ENCODE data around the gene MYT1.
A peak's percentile ranks its signal among the peaks of the same experiment; 100 is the strongest.
"Not testable (repeated sequence)": the region's sequence is repeated elsewhere in the genome, so short reads cannot be mapped to it uniquely, and the experiment has no call there.

The MYT1 gene

DNA sequence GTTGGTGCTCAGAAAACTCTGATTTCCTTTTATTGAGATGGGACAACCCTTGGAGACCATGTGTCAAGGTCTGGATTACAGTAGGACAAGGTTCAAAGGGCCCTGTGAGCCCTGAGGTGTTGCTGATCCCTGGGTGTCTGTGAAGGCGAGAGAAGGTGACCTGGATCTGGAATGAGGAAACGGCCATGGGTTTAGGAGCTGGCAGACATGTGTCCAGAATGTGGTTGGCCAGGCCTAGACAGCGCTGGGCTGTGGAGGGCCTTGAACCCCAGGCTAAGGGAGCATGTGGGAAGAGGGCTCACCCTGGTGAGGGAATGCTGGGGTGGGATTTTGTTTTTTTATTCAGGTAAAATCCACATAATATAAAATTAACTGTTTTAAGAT, 116.2 kb downstream of the MYT1 start:
- no peak for DNase-seq

DNA sequence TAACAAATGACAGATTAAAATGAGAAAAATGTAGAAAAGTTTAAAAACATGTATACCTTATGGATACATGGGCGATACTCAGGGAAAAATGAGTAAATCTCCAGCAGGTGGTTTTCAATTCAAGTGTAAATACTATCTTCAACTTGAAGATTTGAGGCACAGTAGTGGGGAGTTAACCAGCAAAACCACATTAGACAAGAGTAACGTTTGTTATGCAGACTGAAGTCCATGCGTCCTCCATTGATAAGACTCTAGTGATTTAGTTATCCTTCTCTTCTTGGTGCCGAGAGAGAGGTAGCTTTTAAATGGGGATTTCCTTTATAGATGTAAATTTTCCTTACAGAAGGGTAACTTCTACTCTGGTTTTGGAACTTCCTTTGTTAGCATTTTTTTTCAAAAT, 119.4 kb downstream of the MYT1 start:
- DNase-seq, result no peak

DNA sequence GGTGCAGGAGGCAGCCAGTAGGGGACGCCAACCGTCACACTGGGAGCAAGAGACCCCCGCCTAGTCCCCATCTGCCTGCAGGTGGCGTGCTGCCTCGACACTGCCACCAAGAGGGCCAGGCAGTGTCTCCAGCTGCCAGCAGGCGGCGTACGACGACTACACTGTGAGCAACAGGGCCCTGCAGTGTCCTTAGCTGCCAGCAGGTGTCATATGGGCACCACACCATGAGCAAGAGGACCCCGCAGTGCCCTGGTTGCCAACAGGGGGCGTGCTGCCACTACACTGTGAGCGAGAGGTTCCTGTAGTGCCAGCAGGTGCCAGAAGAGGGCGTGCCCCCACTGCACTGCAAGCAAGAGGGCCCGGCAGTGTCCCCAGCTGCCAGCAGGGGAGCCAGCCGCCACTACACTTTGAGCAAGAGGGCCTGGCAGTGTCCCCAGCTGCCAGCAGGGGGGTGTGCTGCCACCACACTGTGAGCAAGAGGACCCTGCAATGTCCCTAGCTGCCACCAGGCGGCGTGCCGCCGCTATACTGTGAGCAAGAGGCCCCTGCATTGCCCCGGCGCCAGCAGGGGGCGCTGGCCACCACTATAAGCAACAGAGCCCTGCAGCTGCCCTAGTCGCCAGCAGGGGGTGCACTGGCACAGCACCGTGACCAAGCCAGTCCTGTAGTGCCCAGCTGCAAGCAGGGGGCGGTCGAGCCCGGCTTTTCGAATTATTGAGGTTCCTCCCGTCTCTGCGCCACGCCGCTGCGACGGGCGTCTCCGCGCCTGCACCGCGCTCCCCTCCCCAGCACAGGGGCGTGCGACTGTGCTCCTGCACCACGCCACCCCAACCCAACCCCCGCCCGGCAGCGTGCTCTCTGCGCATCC, 121.6 kb downstream of the MYT1 start:
- peak; percentile 47 for DNase-seq

DNA sequence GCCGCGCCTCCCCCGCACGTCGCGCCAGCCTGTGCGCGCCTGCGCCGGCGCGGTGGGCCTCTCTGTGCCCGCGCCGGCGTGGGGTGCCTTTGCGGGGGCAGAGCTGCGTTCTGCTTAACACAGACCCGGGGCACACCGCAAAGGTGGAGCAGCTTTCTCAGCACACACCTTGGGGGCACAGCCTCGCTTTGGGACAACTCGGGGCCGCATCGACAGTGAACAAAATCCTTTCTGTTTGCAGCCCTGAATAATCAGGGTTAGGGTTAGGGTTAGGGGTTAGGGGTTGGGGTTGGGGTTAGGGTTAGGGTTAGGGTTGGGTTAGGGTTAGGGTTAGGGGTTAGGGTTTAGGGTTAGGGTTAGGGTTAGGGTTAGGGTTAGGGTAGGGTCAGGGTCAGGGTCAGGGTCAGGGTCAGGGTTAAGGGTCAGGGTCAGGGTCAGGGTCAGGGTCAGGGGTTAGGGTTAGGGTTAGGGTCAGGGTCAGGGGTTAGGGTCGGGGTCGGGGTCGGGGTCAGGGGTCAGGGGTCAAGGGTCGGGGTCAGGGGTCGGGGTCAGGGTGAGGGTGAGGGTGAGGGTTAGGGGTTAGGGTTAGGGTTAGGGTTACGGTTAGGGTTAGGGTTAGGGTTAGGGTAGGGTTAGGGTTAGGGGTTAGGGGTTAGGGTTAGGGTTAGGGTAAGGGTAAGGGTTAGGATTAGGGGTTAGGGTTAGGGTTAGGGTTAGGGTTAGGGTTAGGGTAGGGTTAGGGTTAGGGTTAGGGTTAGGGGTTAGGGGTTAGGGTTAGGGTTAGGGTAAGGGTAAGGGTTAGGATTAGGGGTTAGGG, 122.4 kb downstream of the MYT1 start:
- not testable (repeated sequence) for DNase-seq

DNA sequence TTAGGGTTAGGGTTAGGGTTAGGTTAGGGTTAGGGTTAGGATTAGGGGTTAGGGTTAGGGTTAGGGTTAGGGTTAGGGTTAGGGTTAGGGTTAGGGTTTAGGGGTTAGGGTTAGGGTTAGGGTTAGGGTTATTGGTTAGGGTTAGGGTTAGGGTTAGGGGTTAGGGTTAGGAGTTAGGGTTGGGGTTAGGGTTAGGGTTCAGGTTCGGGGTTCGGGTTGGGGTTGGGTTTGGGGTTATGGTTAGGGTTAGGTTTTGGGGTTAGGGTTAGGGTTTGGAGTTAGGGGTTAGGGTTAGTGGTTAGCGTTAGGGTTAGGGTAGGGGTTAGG, 123.0 kb downstream of the MYT1 start:
- not testable (repeated sequence) for DNase-seq

Measured in activated CD4-positive, alpha-beta T cell treated with anti-CD3 and anti-CD28 coated beads for 1 hour (primary cell).